Trophoblast cell (in vitro differentiated cells and primary cell): Measurements from ENCODE around the gene SNCG. TPM values are rescaled to one million over a fixed set of nuclear protein-coding genes. Genes with fewer than 3 reads are reported as not detected.

ENCODE experiments used
- DNase-seq, 2 donors: peaks; one replicate each; pipeline ENCODE4 v3.0.0-alpha.2; 2016
- H2AFZ ChIP-seq: 2 replicates; pipeline ENCODE4 v1.6.1; 2013; ENCODE audit warnings: low read length, moderate library complexity, mild to moderate bottlenecking; ENCODE audit not compliant: insufficient read depth, poor library complexity
- H2AK5ac ChIP-seq: 2 replicates; pipeline ENCODE4 v1.6.1; 2013; ENCODE audit warnings: mild to moderate bottlenecking, low read length
- H2BK120ac ChIP-seq: 2 replicates; pipeline ENCODE4 v1.6.1; 2013; ENCODE audit warnings: low read length, mild to moderate bottlenecking, moderate library complexity; ENCODE audit not compliant: insufficient read depth, poor library complexity
- H2BK12ac ChIP-seq: 2 replicates; pipeline ENCODE4 v1.6.1; 2013; ENCODE audit warnings: mild to moderate bottlenecking, low read length, moderate library complexity
- H2BK5ac ChIP-seq: 2 replicates; pipeline ENCODE4 v1.6.1; 2013; ENCODE audit warnings: low read length, low read depth, moderate library complexity, mild to moderate bottlenecking; ENCODE audit not compliant: poor library complexity
- H3K14ac ChIP-seq: 2 replicates; pipeline ENCODE4 v1.6.1; 2013; ENCODE audit warnings: mild to moderate bottlenecking, low read length
- H3K18ac ChIP-seq: 2 replicates; pipeline ENCODE4 v1.6.1; 2013; ENCODE audit warnings: mild to moderate bottlenecking, low read length
- H3K23ac ChIP-seq: 2 replicates; pipeline ENCODE4 v1.6.1; 2013; ENCODE audit warnings: low read length
- H3K27ac ChIP-seq: 2 replicates; pipeline ENCODE4 v1.5.1; 2013; ENCODE audit warnings: low read depth, mild to moderate bottlenecking, inconsistent platforms, low read length, moderate library complexity
- H3K27me3 ChIP-seq: 2 replicates; pipeline ENCODE4 v1.6.1; 2013; ENCODE audit warnings: inconsistent platforms, mild to moderate bottlenecking, low read length, moderate library complexity; ENCODE audit not compliant: insufficient read depth
- H3K36me3 ChIP-seq, 2 experiments: 1 replicate in 1 of 2; 2 replicates in 1 of 2; pipeline ENCODE4 v1.6.1; 2013; ENCODE audit warnings: low read length in 2 of 2, mild to moderate bottlenecking in 2 of 2, moderate library complexity in 1 of 2; ENCODE audit not compliant: insufficient read depth in 2 of 2, control insufficient read depth in 1 of 2
- H3K4ac ChIP-seq: 2 replicates; pipeline ENCODE4 v1.6.1; 2013; ENCODE audit warnings: low read depth, mild to moderate bottlenecking, low read length, moderate library complexity
- H3K4me1 ChIP-seq, 2 experiments: 1 replicate in 1 of 2; 2 replicates in 1 of 2; pipeline ENCODE4 v1.6.1; 2013; ENCODE audit warnings: low read length in 2 of 2, mild to moderate bottlenecking in 2 of 2, moderate library complexity in 1 of 2; ENCODE audit not compliant: insufficient read depth in 2 of 2, control insufficient read depth in 1 of 2
- H3K4me2 ChIP-seq: 2 replicates; pipeline ENCODE4 v1.6.1; 2013; ENCODE audit warnings: inconsistent platforms, mild to moderate bottlenecking, low read length, moderate library complexity
- H3K4me3 ChIP-seq: 2 replicates; pipeline ENCODE4 v1.5.1; 2013; ENCODE audit warnings: mild to moderate bottlenecking, low read depth, low read length, inconsistent platforms
- H3K79me1 ChIP-seq: one replicate; pipeline ENCODE4 v1.6.1; 2013; ENCODE audit warnings: low read length
- H3K79me2 ChIP-seq: 2 replicates; pipeline ENCODE4 v1.6.1; 2013; ENCODE audit warnings: low read length, mild to moderate bottlenecking; ENCODE audit not compliant: control insufficient read depth, insufficient read depth, poor library complexity
- H3K9ac ChIP-seq: 2 replicates; pipeline ENCODE4 v1.6.1; 2013; ENCODE audit warnings: mild to moderate bottlenecking, low read length
- H3K9me3 ChIP-seq: 2 replicates; pipeline ENCODE4 v1.6.1; 2013; ENCODE audit warnings: low read depth, mild to moderate bottlenecking, control low read depth, inconsistent platforms, low read length; ENCODE audit not compliant: insufficient read depth
- H4K12ac ChIP-seq: 2 replicates; pipeline ENCODE4 v1.6.1; 2013; ENCODE audit warnings: low read depth, mild to moderate bottlenecking, low read length, moderate library complexity
- H4K8ac ChIP-seq: 2 replicates; pipeline ENCODE4 v1.6.1; 2013; ENCODE audit warnings: low read depth, mild to moderate bottlenecking, low read length, moderate library complexity
- H4K91ac ChIP-seq: one replicate; pipeline ENCODE4 v1.6.1; 2013; ENCODE audit warnings: low read depth, mild to moderate bottlenecking, low read length, moderate library complexity
- WGBS: extraction: QIAGEN DNeasy Blood & Tissue Kit; methylation state at CpG from one replicate; pipeline ENCODE4 v1.1.7; 2013; ENCODE audit warnings: missing lambda C conversion rate; ENCODE audit not compliant: insufficient read length, insufficient coverage; ENCODE audit errors: extremely low coverage; 5-methylcytosine and 5-hydroxymethylcytosine counted together
- polyA plus RNA-seq: library from polyadenylated mRNA; stranded (reverse); fragments of 200-250 nt; gene quantifications from 2 replicates; pipeline ENCODE4 v1.2.3, GENCODE V29; 2013

Gene SNCG
- polyA plus RNA-seq: 0.90 and 1.0 TPM in 2 replicates

GRCh38 chr10:86958116-86958900 lies at the start of gene SNCG:
Gene SNCG, plus strand, starts transcription at chr10:86958599. Its CDS starts 99 bp downstream, at chr10:86958698.
- Histone ChIP-seq H3K4me2 (no peak within 1 kb of the TSS), H3K27me3 (no peaks in the 10 kb centered on the region), H2BK12ac (peak within 1 kb of the TSS; percentile 44), H3K4ac (no peak within 1 kb of the TSS), H4K91ac (peak within 1 kb of the TSS; percentile 69), H4K8ac (peak within 1 kb of the TSS; percentile 42), H3K27ac (no peak within 1 kb of the TSS), H2BK120ac (peak within 1 kb of the TSS; percentile 34), H3K14ac (peak within 1 kb of the TSS; percentile 55), H2AK5ac (peak within 1 kb of the TSS; percentile 48), H2BK5ac (no peak within 1 kb of the TSS), H4K12ac (no peak within 1 kb of the TSS), H3K4me3 (no peak within 1 kb of the TSS), H3K4me1 (peaks cover 34 to 45% of the 10 kb centered on the region in 2 experiments), H3K79me1 (peaks cover 13% of the 10 kb centered on the region), H3K18ac (peak within 1 kb of the TSS; percentile 27), H3K9me3 (peaks cover 12% of the 10 kb centered on the region), H3K79me2 (peaks cover 2% of the 10 kb centered on the region), H3K23ac (no peak within 1 kb of the TSS), H2AFZ (peak within 1 kb of the TSS; percentile 0), H3K9ac (no peak within 1 kb of the TSS), H3K36me3 (no peaks in the 10 kb centered on the region)
- no peak for DNase-seq
- WGBS: no CpG with 5 or more reads among the region's 22 CpGs

- H3K9ac ChIP-seq: no peak overlapping the region
- H3K23ac ChIP-seq: no peak overlapping the region
- H3K79me1 ChIP-seq: no peaks in the 10 kb centered on the region
- H2BK5ac ChIP-seq: no peak overlapping the region
- no CpG with 5 or more reads among the region's 1 CpG for WGBS
- no peak overlapping the region for H3K18ac ChIP-seq
- DNase-seq: peak in 1 of 2 donors; percentile 54
- H3K4me1 ChIP-seq: peaks cover 3 to 4% of the 10 kb centered on the region in 2 experiments
- H2BK120ac ChIP-seq: no peak overlapping the region
- no peaks in the 10 kb centered on the region for H3K79me2 ChIP-seq
- H3K4me3 ChIP-seq: no peak overlapping the region
- H3K14ac ChIP-seq: no peak overlapping the region
- no peak overlapping the region for H3K27ac ChIP-seq
- no peaks in the 10 kb centered on the region for H3K9me3 ChIP-seq
- no peaks in the 10 kb centered on the region for H3K27me3 ChIP-seq
- no peak overlapping the region for H2AFZ ChIP-seq
- no peak overlapping the region for H4K12ac ChIP-seq
- peaks cover 17 to 25% of the 10 kb centered on the region in 2 experiments for H3K36me3 ChIP-seq
- H4K91ac ChIP-seq: no peak overlapping the region
- no peak overlapping the region for H4K8ac ChIP-seq
- H2BK12ac ChIP-seq: no peak overlapping the region
- no peak overlapping the region for H3K4me2 ChIP-seq
- no peak overlapping the region for H3K4ac ChIP-seq
- H2AK5ac ChIP-seq: no peak overlapping the region
Observed at GRCh38 chr10:86914734-86915133, 43.7 kb upstream of the SNCG start.

DNA sequence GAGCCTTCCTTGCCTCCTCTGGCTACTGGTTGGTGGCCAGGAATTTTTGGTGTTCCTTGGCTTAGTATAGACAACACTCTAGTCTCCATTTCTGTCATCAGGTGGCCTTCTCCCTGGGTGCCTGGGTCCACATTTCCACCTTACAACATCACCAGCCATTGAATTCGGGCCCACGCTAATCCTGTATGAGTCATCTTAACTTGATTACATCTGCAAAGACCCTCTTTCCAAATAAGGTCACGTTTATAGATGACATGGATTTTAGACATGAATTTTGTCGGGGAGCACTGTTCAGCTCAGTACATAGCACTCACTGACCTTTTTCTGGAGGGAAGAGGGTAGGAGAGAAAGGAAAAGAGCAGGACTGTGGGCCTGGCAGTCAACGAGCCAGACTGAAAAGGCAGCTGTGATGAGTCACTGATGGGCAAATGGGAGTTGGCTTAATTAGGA lies 40.4 kb upstream of the SNCG start:
- Histone ChIP-seq H3K18ac (no peak overlapping the region), H3K79me1 (no peaks in the 10 kb centered on the region), H3K9me3 (no peaks in the 10 kb centered on the region), H2AK5ac (no peak overlapping the region), H3K4me3 (no peak overlapping the region), H3K36me3 (peaks cover 23 to 39% of the 10 kb centered on the region in 2 experiments), H3K4me1 (peaks cover 3 to 4% of the 10 kb centered on the region in 2 experiments), H4K91ac (no peak overlapping the region), H3K9ac (no peak overlapping the region), H3K23ac (no peak overlapping the region), H2BK12ac (no peak overlapping the region), H3K79me2 (no peaks in the 10 kb centered on the region), H3K27me3 (no peaks in the 10 kb centered on the region), H2BK5ac (no peak overlapping the region), H3K4ac (no peak overlapping the region), H2BK120ac (no peak overlapping the region), H4K12ac (no peak overlapping the region), H3K14ac (no peak overlapping the region), H3K4me2 (no peak overlapping the region), H2AFZ (no peak overlapping the region), H4K8ac (no peak overlapping the region), H3K27ac (no peak overlapping the region)
- no CpG with 5 or more reads among the region's 5 CpGs for WGBS
- DNase-seq: no peak

GRCh38 chr10:86922553-86922961 lies 35.8 kb upstream of the SNCG start:
- H3K36me3 ChIP-seq: peaks cover 17 to 30% of the 10 kb centered on the region in 2 experiments
- H3K27ac ChIP-seq: no peak overlapping the region
- H3K9ac ChIP-seq: no peak overlapping the region
- H3K18ac ChIP-seq: no peak overlapping the region
- DNase-seq: no peak
- H3K27me3 ChIP-seq: no peaks in the 10 kb centered on the region
- H3K79me2 ChIP-seq: no peaks in the 10 kb centered on the region
- no peak overlapping the region for H2BK12ac ChIP-seq
- no peak overlapping the region for H2AK5ac ChIP-seq
- no peak overlapping the region for H2BK5ac ChIP-seq
- H4K91ac ChIP-seq: no peak overlapping the region
- WGBS: no CpG with 5 or more reads among the region's 9 CpGs
- H3K79me1 ChIP-seq: no peaks in the 10 kb centered on the region
- H3K4me3 ChIP-seq: peak overlapping the region; percentile 7
- H3K4ac ChIP-seq: no peak overlapping the region
- H3K14ac ChIP-seq: no peak overlapping the region
- peak overlapping the region; percentile 54 for H4K8ac ChIP-seq
- no peak overlapping the region for H3K4me2 ChIP-seq
- no peak overlapping the region for H4K12ac ChIP-seq
- H3K4me1 ChIP-seq: peaks cover 3 to 4% of the 10 kb centered on the region in 2 experiments
- no peak overlapping the region for H2BK120ac ChIP-seq
- no peak overlapping the region for H2AFZ ChIP-seq
- H3K23ac ChIP-seq: no peak overlapping the region
- H3K9me3 ChIP-seq: no peaks in the 10 kb centered on the region
